Measurements from ENCODE around the gene TAF11L3.
"Not testable (repeated sequence)": the region's sequence is repeated elsewhere in the genome, so short reads cannot be mapped to it uniquely, and the experiment has no call there.

DNA sequence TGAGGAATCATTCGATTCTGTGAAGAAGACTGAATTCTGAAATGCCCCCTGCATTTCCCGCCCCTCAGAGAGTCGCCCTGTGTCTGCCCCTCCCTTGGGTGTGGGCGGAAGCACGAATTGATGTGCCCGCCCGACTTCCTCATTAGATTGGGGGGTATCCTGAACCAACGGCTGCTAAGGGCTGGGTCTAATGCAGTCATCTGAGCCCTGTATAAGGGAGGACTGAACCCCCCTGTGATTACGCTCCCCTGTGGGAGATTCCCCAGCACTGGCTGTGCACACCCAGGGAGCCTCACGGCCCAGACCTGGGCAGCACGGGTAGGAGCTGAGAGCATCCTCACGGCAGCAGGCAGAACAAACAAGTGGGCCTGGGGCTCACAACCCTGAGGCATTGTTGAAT lies 641 bp upstream of the TAF11L3 start:
- TF ChIP-seq, protein P1, sequence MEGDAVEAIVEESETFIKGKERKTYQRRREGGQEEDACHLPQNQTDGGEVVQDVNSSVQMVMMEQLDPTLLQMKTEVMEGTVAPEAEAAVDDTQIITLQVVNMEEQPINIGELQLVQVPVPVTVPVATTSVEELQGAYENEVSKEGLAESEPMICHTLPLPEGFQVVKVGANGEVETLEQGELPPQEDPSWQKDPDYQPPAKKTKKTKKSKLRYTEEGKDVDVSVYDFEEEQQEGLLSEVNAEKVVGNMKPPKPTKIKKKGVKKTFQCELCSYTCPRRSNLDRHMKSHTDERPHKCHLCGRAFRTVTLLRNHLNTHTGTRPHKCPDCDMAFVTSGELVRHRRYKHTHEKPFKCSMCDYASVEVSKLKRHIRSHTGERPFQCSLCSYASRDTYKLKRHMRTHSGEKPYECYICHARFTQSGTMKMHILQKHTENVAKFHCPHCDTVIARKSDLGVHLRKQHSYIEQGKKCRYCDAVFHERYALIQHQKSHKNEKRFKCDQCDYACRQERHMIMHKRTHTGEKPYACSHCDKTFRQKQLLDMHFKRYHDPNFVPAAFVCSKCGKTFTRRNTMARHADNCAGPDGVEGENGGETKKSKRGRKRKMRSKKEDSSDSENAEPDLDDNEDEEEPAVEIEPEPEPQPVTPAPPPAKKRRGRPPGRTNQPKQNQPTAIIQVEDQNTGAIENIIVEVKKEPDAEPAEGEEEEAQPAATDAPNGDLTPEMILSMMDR (IDR thresholded peaks at IDR 0.05): not testable (repeated sequence)
- not testable (repeated sequence) for TF ChIP-seq EZH2 (IDR thresholded peaks at IDR 0.05; ENCODE audit: borderline replicate concordance, insufficient read depth, low read depth, low read length, poor library complexity, severe bottlenecking)

Measured in B cell (primary cell).